Body of pancreas (tissue), 4 donors: ENCODE measurements around the gene SPART. TPM values are rescaled to one million over a fixed set of nuclear protein-coding genes. Genes with fewer than 3 reads are reported as not detected.

Source experiments
- ATAC-seq: fragments of 150-250 bp; one replicate; pipeline ENCODE4 v1.9.1; 2016
- DNase-seq, 4 donors: peaks; one replicate each; pipeline ENCODE4 v3.0.0-alpha.2; 2019
- H3K27ac ChIP-seq, 4 donors: fragments of 200-600 bp; sonication (generic); 1 replicate in 3 of 4; 2 replicates in 1 of 4; pipeline versions ENCODE4 v1.5.1 to v1.6.1; 2016 to 2019; ENCODE audit warnings: mild to moderate bottlenecking in 1 of 4, mixed read lengths in 1 of 4, moderate library complexity in 1 of 4
- H3K27me3 ChIP-seq, 2 donors: fragments of 200-600 bp; sonication (generic); one replicate each; pipeline ENCODE4 v1.6.0; 2016; ENCODE audit warnings: mild to moderate bottlenecking in 1 of 2
- H3K36me3 ChIP-seq, 2 donors: fragments of 200-600 bp; sonication (generic); replicated peaks in 1 of 2; 2 replicates each; pipeline ENCODE4 v1.5.1; 2016; ENCODE audit warnings: low read depth in 2 of 2; ENCODE audit not compliant: insufficient read depth in 1 of 2
- H3K4me1 ChIP-seq: fragments of 200-600 bp; sonication (generic); one replicate; pipeline ENCODE4 v1.6.0; 2016
- H3K4me3 ChIP-seq, 2 donors: fragments of 200-600 bp; sonication (generic); 1 replicate in 1 of 2; 2 replicates in 1 of 2; pipeline ENCODE4 v1.5.1; 2016 to 2019
- H3K9me3 ChIP-seq, 3 donors: fragments of 200-600 bp; sonication (generic); 1 replicate in 2 of 3; 2 replicates in 1 of 3; pipeline ENCODE4 v1.5.1; 2016
- CTCF ChIP-seq, 7 experiments: fragments of 450-650 bp in 4 of 7; fragments of 200-600 bp in 3 of 7; sonication (generic) in 3 of 7; IDR thresholded peaks; one replicate each; pipeline ENCODE4 v1.5.1; 2016 to 2019; ENCODE audit warnings: antibody characterized with exemption in 7 of 7
- POLR2A ChIP-seq, 3 donors: fragments of 450-650 bp; IDR thresholded peaks; one replicate each; pipeline ENCODE4 v1.6.1; 2016; ENCODE audit warnings: antibody characterized with exemption in 3 of 3, mild to moderate bottlenecking in 2 of 3
- WGBS, 2 donors: methylation state at CpG; one replicate each; pipeline ENCODE4 v1.1.5; 2017; 5-methylcytosine and 5-hydroxymethylcytosine counted together
- intact Hi-C: fragments of 100-400 bp; cut with DNase I; formaldehyde crosslinking; loops from one replicate; pipeline ENCODE4 v1.15.1; 2023
- total RNA-seq, 2 donors: library from RNA; depleted of rRNA; stranded (reverse); fragments of >200 nt; gene quantifications; one replicate each; pipeline ENCODE4 v1.1.0, GENCODE V29; 2016

The SPART gene
- total RNA-seq, 2 donors from 2014 or later = 11.5 to 16.1 TPM

GRCh38 chr13:36377826-36378468 lies 31.8 kb upstream of the SPART start:
- H3K27me3 ChIP-seq = no peaks in the 10 kb centered on the region
- intact Hi-C loops = no loop called here
- DNase-seq = no peak
- H3K9me3 ChIP-seq = no peaks in the 10 kb centered on the region
- peak; percentile 62 for ATAC-seq
- peaks cover 4% of the 10 kb centered on the region for H3K4me1 ChIP-seq
- whole genome bisulfite sequencing, 2 donors = 33 to 38% methylated on average over 1 of the region's 1 CpG
- no peak overlapping the region for H3K27ac ChIP-seq
- H3K36me3 ChIP-seq = no peaks in the 10 kb centered on the region
- TF ChIP-seq POLR2A (IDR thresholded peaks at IDR 0.05) (no peak), CTCF (IDR thresholded peaks at IDR 0.05) (no peak)
- no peak overlapping the region for H3K4me3 ChIP-seq

DNA sequence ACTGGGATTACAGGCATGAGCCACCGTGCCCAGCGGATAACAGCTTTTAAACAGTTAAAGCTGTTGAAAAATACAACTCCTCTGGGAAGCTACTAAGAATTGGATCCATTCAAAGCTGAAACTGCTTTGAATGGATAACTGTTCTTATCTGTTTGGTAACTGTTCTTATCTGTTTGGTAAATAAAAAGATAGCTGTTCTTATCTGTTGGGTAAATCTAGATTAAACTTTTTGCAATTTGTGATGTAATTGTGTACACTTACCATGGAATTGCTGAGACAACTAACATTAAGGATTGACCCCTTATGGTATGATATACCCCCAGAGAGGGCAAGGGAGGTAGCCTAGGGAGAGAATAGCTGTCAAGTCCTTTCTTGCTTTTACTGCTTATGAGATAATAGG lies 27.9 kb upstream of the SPART start:
- DNase-seq (no peak), ATAC-seq (no peak)
- 51 to 60% methylated on average over 2 of the region's 2 CpGs for WGBS, 2 donors
- Histone ChIP-seq H3K36me3 (no peaks in the 10 kb centered on the region), H3K4me3 (no peak overlapping the region), H3K9me3 (no peaks in the 10 kb centered on the region), H3K27me3 (no peaks in the 10 kb centered on the region), H3K4me1 (peaks cover 4% of the 10 kb centered on the region), H3K27ac (no peak overlapping the region)
- TF ChIP-seq POLR2A (IDR thresholded peaks at IDR 0.05) (no peak), CTCF (IDR thresholded peaks at IDR 0.05) (no peak)
- intact Hi-C loops = no loop called here

DNA sequence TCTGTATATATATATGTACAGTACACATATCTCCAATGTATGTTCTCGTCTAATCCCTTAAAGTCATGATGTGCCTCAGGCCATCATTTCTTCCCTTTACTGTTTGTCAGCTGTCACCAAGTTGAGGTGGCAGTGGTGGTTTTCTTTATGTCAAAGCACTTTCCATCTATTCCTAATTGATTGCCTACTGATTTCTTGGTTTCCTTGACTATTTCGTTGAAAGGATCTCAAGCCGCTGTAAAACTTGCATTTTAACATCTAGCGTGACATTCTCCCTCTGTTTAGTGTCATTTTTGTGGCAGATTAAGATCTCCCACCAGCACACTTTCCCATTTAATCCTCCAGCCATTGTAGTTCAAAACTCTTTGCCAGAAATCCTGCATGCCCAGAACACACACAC lies 25.0 kb upstream of the SPART start:
- Histone ChIP-seq H3K27ac (no peak overlapping the region), H3K4me3 (no peak overlapping the region), H3K27me3 (no peaks in the 10 kb centered on the region), H3K9me3 (no peaks in the 10 kb centered on the region), H3K4me1 (peaks cover 4% of the 10 kb centered on the region), H3K36me3 (no peaks in the 10 kb centered on the region)
- intact Hi-C loops = no loop called here
- ATAC-seq (no peak), DNase-seq (no peak)
- no peak for TF ChIP-seq POLR2A (IDR thresholded peaks at IDR 0.05)
- no peak for TF ChIP-seq CTCF (IDR thresholded peaks at IDR 0.05)
- WGBS, 2 donors = 85 to 87% methylated on average over 4 of the region's 4 CpGs

- Histone ChIP-seq H3K4me1 (peaks cover 4% of the 10 kb centered on the region), H3K36me3 (no peaks in the 10 kb centered on the region), H3K27ac (no peak overlapping the region), H3K4me3 (no peak overlapping the region), H3K27me3 (no peaks in the 10 kb centered on the region), H3K9me3 (no peaks in the 10 kb centered on the region)
- no peak for DNase-seq
- intact Hi-C loops = no loop called here
- no peak for ATAC-seq
- 87% methylated on average over 6 of the region's 6 CpGs for WGBS, 2 donors
- TF ChIP-seq POLR2A (IDR thresholded peaks at IDR 0.05) (no peak), CTCF (IDR thresholded peaks at IDR 0.05) (no peak)
Measured at GRCh38 chr13:36370108-36370429, 23.9 kb upstream of the SPART start.
